Transverse colon (tissue), 4 donors: ENCODE results near the gene BCAS1. TPM values are rescaled to one million over a fixed set of nuclear protein-coding genes. Genes with fewer than 3 reads are reported as not detected.

ENCODE experiments used
- DNase-seq: peaks from one replicate; pipeline ENCODE4 v3.0.0-alpha.2; 2019
- H3K27ac ChIP-seq, 4 donors: fragments of 200-600 bp; sonication (generic); 2 replicates each; pipeline ENCODE4 v1.5.1; 2016 to 2018; ENCODE audit warnings: inconsistent platforms in 4 of 4
- H3K27me3 ChIP-seq: fragments of 200-600 bp; sonication (generic); 2 replicates; pipeline ENCODE4 v1.5.1; 2017; ENCODE audit warnings: inconsistent platforms
- H3K36me3 ChIP-seq, 4 donors: fragments of 200-600 bp; sonication (generic); 2 replicates each; pipeline ENCODE4 v1.5.1; 2017 to 2019; ENCODE audit warnings: inconsistent platforms in 4 of 4
- H3K4me1 ChIP-seq, 4 donors: fragments of 200-600 bp; sonication (generic); 2 replicates each; pipeline ENCODE4 v1.5.1; 2017 to 2020; ENCODE audit warnings: inconsistent platforms in 4 of 4
- H3K4me3 ChIP-seq, 4 donors: fragments of 200-600 bp; sonication (generic); 1 replicate in 1 of 4; 2 replicates in 3 of 4; pipeline versions ENCODE4 v1.5.1 to v1.6.1; 2017 to 2019; ENCODE audit warnings: inconsistent platforms in 4 of 4
- H3K9me3 ChIP-seq, 2 donors: fragments of 200-600 bp; sonication (generic); 2 replicates each; pipeline ENCODE4 v1.5.1; 2017 to 2019; ENCODE audit warnings: inconsistent platforms in 2 of 2
- CTCF ChIP-seq, 5 experiments: fragments of 200-600 bp in 3 of 5; fragments of 450-650 bp in 2 of 5; sonication (generic) in 3 of 5; IDR thresholded peaks; 1 replicate in 2 of 5; 2 replicates in 3 of 5; pipeline ENCODE4 v1.5.1; 2016 to 2017; ENCODE audit warnings: antibody characterized with exemption in 5 of 5, inconsistent platforms in 3 of 5, mild to moderate bottlenecking in 2 of 5, moderate library complexity in 1 of 5
- EP300 ChIP-seq: sonication (generic); formaldehyde crosslinking; IDR thresholded peaks from one replicate; pipeline ENCODE4 v1.6.1; 2017; ENCODE audit warnings: antibody characterized with exemption, low read depth
- POLR2A ChIP-seq: fragments of 450-650 bp; IDR thresholded peaks from one replicate; pipeline ENCODE4 v1.6.1; 2016; ENCODE audit warnings: antibody characterized with exemption, mild to moderate bottlenecking, moderate library complexity
- POLR2AphosphoS5 ChIP-seq, 3 donors: sonication (generic); formaldehyde crosslinking; IDR thresholded peaks; one replicate each; pipeline ENCODE4 v1.6.1; 2016; ENCODE audit warnings: antibody characterized with exemption in 3 of 3
- WGBS, 2 donors: methylation state at CpG; one replicate each; pipeline ENCODE4 v1.1.5; 2018; ENCODE audit warnings: low coverage in 1 of 2; 5-methylcytosine and 5-hydroxymethylcytosine counted together
- in situ Hi-C, 4 donors: fragments of 200-750 bp; cut with MboI; loops; one replicate each; pipeline versions ENCODE4 v1.15.0 to v1.15.1; 2017; ENCODE audit warnings: low sequenced_read_pairs in 3 of 4, low pct_ligation_motif_present in 1 of 4, low pct_unique_long_range_greater_than_20kb in 1 of 4
- intact Hi-C: fragments of 100-400 bp; cut with DNase I; formaldehyde crosslinking; loops from one replicate; pipeline ENCODE4 v1.15.1; 2023; ENCODE audit warnings: low total_unique reads
- total RNA-seq, 4 donors: library from RNA; depleted of rRNA; stranded (reverse); fragments of >200 nt; gene quantifications; one replicate each; pipeline ENCODE4 v1.1.0, GENCODE V29; 2016

Gene BCAS1
- total RNA-seq, 4 donors from 2014 or later = 68.9 to 127 (median 89.0) TPM

GRCh38 chr20:54099894-54100293 is 29.5 kb upstream of the BCAS1 start:
- TF ChIP-seq POLR2A = no peak
- TF ChIP-seq EP300 = no peak
- no peak for TF ChIP-seq POLR2AphosphoS5 (IDR thresholded peaks at IDR 0.05)
- TF ChIP-seq CTCF (IDR thresholded peaks at IDR 0.05) = no peak
- H3K36me3 ChIP-seq = no peaks in the 10 kb centered on the region
- WGBS, 2 donors = 98 to 100% methylated on average over 2 to 3 of the region's 3 CpGs
- DNase-seq = no peak
- intact Hi-C loops (loop anchor here (5.0 kb wide), 1 partner anchor 97 kb away; no protein-coding TSS in a partner anchor), in situ Hi-C loops (loop anchor here (5.0 to 25.0 kb wide), 4 partner anchors 97 to 545 kb away; partner anchors contain the start of gene PFDN4 (in 1 of the 4))
- no peaks in the 10 kb centered on the region for H3K27me3 ChIP-seq
- peaks cover 0 to 15% (median 3%) of the 10 kb centered on the region in 4 donors for H3K4me1 ChIP-seq
- no peak overlapping the region for H3K4me3 ChIP-seq
- H3K27ac ChIP-seq = no peak overlapping the region
- no peaks in the 10 kb centered on the region for H3K9me3 ChIP-seq

GRCh38 chr20:54098047-54098446 is 27.7 kb upstream of the BCAS1 start:
- intact Hi-C loops (loop anchor here (5.0 kb wide), 1 partner anchor 99 kb away; no protein-coding TSS in a partner anchor), in situ Hi-C loops (loop anchor here in 3 of 4 donors (5.0 to 25.0 kb wide), 3 partner anchors 99 to 547 kb away; no protein-coding TSS in a partner anchor)
- H3K4me1 ChIP-seq = peaks cover 0 to 3% (median 0%) of the 10 kb centered on the region in 4 donors
- no peaks in the 10 kb centered on the region for H3K27me3 ChIP-seq
- H3K9me3 ChIP-seq = no peaks in the 10 kb centered on the region
- 67 to 68% methylated on average over 3 of the region's 3 CpGs for WGBS, 2 donors
- H3K27ac ChIP-seq = no peak overlapping the region
- no peaks in the 10 kb centered on the region for H3K36me3 ChIP-seq
- H3K4me3 ChIP-seq = no peak overlapping the region
- TF ChIP-seq CTCF (IDR thresholded peaks at IDR 0.05) = no peak
- no peak for TF ChIP-seq EP300
- TF ChIP-seq POLR2A = no peak
- TF ChIP-seq POLR2AphosphoS5 (IDR thresholded peaks at IDR 0.05) = no peak
- no peak for DNase-seq

- DNase-seq = no peak
- H3K36me3 ChIP-seq = no peaks in the 10 kb centered on the region
- no peak overlapping the region for H3K4me3 ChIP-seq
- H3K27ac ChIP-seq = no peak overlapping the region
- 80 to 93% methylated on average over 1 to 2 of the region's 2 CpGs for WGBS, 2 donors
- TF ChIP-seq CTCF (IDR thresholded peaks at IDR 0.05) (no peak), EP300 (no peak), POLR2A (no peak), POLR2AphosphoS5 (IDR thresholded peaks at IDR 0.05) (no peak)
- no peaks in the 10 kb centered on the region for H3K27me3 ChIP-seq
- no peaks in the 10 kb centered on the region for H3K4me1 ChIP-seq
- intact Hi-C loops (loop anchor here (5.0 kb wide), 1 partner anchor 100 kb away; no protein-coding TSS in a partner anchor), in situ Hi-C loops (loop anchor here in 3 of 4 donors (5.0 to 25.0 kb wide), 3 partner anchors 100 to 548 kb away; no protein-coding TSS in a partner anchor)
- H3K9me3 ChIP-seq = no peaks in the 10 kb centered on the region
Measured at GRCh38 chr20:54097236-54097529, 26.8 kb upstream of the BCAS1 start.

- no peaks in the 10 kb centered on the region for H3K4me1 ChIP-seq
- no peak overlapping the region for H3K27ac ChIP-seq
- intact Hi-C loops (loop anchor here (5.0 kb wide), 1 partner anchor 101 kb away; no protein-coding TSS in a partner anchor), in situ Hi-C loops (loop anchor here in 3 of 4 donors (5.0 to 25.0 kb wide), 3 partner anchors 101 to 549 kb away; no protein-coding TSS in a partner anchor)
- 85 to 86% methylated on average over 1 of the region's 1 CpG for WGBS, 2 donors
- DNase-seq = no peak
- H3K4me3 ChIP-seq = no peak overlapping the region
- H3K27me3 ChIP-seq = no peaks in the 10 kb centered on the region
- H3K36me3 ChIP-seq = no peaks in the 10 kb centered on the region
- no peaks in the 10 kb centered on the region for H3K9me3 ChIP-seq
- TF ChIP-seq CTCF (IDR thresholded peaks at IDR 0.05) (no peak), POLR2A (no peak), EP300 (no peak), POLR2AphosphoS5 (IDR thresholded peaks at IDR 0.05) (no peak)
Measured at GRCh38 chr20:54095824-54096223, 25.4 kb upstream of the BCAS1 start.
